ENCODE results near the gene RGR. TPM values are rescaled to one million over a fixed set of nuclear protein-coding genes. Genes with fewer than 3 reads are reported as not detected.

The RGR gene
- total RNA-seq, 1 experiment from 2014 or later, result not detected

DNA sequence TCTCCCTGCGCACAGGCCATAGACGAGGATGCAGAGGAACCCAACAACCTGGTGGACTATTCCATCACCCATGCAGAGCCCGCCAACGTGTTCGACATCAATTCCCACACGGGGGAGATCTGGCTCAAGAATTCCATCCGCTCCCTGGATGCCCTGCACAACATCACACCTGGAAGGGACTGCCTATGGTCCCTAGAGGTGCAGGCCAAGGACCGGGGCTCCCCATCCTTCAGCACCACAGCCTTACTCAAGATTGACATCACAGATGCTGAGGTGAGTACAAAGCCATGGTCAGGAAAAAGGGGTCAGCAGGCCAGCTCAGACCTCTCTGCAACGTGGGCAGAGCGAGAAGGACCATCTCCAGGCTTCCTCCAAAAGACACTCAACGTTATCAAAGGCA lies 31.8 kb upstream of the RGR start:
- TF ChIP-seq YY1 (IDR thresholded peaks at IDR 0.05; ENCODE audit: extremely low read depth, insufficient replicate concordance, low read depth, low read length), result no peak
- no peak for TF ChIP-seq ZNF274 (IDR thresholded peaks at IDR 0.05; ENCODE audit: low read depth, low read length)
- no peak for TF ChIP-seq ELF1 (IDR thresholded peaks at IDR 0.05; ENCODE audit: borderline replicate concordance, low read depth)
- Histone ChIP-seq H3K4me1 (ENCODE audit: control insufficient read depth in 1 of 2, insufficient read depth in 2 of 2, low read length in 2 of 2) (no peaks in the 10 kb centered on the region), H3K9me3 (ENCODE audit: control insufficient read depth in 1 of 2, insufficient read depth in 1 of 2, low read depth in 1 of 2, low read length in 2 of 2) (no peaks in the 10 kb centered on the region), H2AFZ (ENCODE audit: low read depth, low read length, poor library complexity, severe bottlenecking) (no peak overlapping the region), H3K4me3 (replicated peaks in 1 of 2; ENCODE audit: low read depth in 1 of 2, low read length in 2 of 2) (no peak overlapping the region), H3K9ac (ENCODE audit: low read length) (no peak overlapping the region), H4K20me1 (ENCODE audit: insufficient read depth) (no peaks in the 10 kb centered on the region), H3K27me3 (ENCODE audit: insufficient read depth, low read length) (peaks cover 7% of the 10 kb centered on the region; the same call in 1 of the 2 replicates), H3K36me3 (ENCODE audit: control insufficient read depth in 1 of 2, insufficient read depth in 2 of 2, low read length in 2 of 2) (no peaks in the 10 kb centered on the region), H3K79me2 (ENCODE audit: insufficient read depth, low read length) (no peaks in the 10 kb centered on the region), H3K27ac (ENCODE audit: low read depth, low read length) (no peak overlapping the region), H3K9me2 (ENCODE audit: insufficient read depth) (no peaks in the 10 kb centered on the region), H3K4me2 (ENCODE audit: low read length) (no peak overlapping the region)
- no TSS peak for BruUV-seq (replicated peaks)
- intact Hi-C loops (cut with micrococcal nuclease), result no loop called here
- ChIA-PET CTCF (no interaction called here), POLR2A (no interaction called here), RAD21 (ENCODE audit: low non-redundant PET in 1 of 2, low total read pairs in 2 of 2, uncharacterized antibody in 2 of 2, unreplicated experiment in 2 of 2) (no interaction called here)
- ATAC-seq, result no peak
- DNase-seq (ENCODE audit: low read depth, low spot score), result no peak

DNA sequence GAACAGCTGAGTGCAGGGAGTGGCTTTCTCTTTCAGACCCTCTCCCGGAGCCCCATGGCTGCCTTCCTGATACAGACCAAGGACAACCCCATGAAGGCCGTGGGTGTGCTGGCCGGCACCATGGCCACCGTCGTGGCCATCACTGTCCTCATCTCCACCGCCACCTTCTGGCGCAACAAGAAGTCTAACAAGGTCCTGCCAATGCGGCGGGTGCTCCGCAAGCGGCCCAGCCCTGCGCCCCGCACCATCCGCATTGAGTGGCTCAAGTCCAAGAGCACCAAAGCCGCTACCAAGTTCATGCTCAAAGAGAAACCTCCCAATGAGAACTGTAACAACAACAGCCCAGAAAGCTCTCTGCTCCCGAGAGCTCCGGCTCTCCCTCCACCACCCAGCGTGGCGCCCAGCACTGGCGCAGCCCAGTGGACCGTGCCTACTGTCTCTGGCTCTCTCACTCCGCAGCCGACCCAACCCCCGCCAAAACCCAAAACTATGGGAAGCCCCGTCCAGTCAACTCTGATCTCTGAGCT lies 30.7 kb upstream of the RGR start:
- no TSS peak for BruUV-seq (replicated peaks)
- intact Hi-C loops (cut with micrococcal nuclease), result no loop called here
- H3K27me3 ChIP-seq (ENCODE audit: insufficient read depth, low read length), result no peaks in the 10 kb centered on the region

More for the DNA sequence above, 30.7 kb upstream of the RGR start:
- TF ChIP-seq SIN3A (IDR thresholded peaks at IDR 0.05; ENCODE audit: low read depth), result no peak
- TF ChIP-seq CEBPB (IDR thresholded peaks at IDR 0.05; ENCODE audit: low read depth), result no peak
- no peak for TF ChIP-seq EGR1 (IDR thresholded peaks at IDR 0.05; ENCODE audit: low read depth)
- TF ChIP-seq, protein P1, sequence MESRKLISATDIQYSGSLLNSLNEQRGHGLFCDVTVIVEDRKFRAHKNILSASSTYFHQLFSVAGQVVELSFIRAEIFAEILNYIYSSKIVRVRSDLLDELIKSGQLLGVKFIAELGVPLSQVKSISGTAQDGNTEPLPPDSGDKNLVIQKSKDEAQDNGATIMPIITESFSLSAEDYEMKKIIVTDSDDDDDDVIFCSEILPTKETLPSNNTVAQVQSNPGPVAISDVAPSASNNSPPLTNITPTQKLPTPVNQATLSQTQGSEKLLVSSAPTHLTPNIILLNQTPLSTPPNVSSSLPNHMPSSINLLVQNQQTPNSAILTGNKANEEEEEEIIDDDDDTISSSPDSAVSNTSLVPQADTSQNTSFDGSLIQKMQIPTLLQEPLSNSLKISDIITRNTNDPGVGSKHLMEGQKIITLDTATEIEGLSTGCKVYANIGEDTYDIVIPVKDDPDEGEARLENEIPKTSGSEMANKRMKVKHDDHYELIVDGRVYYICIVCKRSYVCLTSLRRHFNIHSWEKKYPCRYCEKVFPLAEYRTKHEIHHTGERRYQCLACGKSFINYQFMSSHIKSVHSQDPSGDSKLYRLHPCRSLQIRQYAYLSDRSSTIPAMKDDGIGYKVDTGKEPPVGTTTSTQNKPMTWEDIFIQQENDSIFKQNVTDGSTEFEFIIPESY (IDR thresholded peaks at IDR 0.05; ENCODE audit: extremely low read depth, insufficient replicate concordance, low read length), result no peak
- TF ChIP-seq YY1 (IDR thresholded peaks at IDR 0.05; ENCODE audit: extremely low read depth, insufficient replicate concordance, low read depth, low read length), result no peak
- TF ChIP-seq SP1 (IDR thresholded peaks at IDR 0.05; ENCODE audit: low read depth), result no peak
- TF ChIP-seq RAD21 (IDR thresholded peaks at IDR 0.05; ENCODE audit: low read depth), result no peak
- TF ChIP-seq, protein P2, sequence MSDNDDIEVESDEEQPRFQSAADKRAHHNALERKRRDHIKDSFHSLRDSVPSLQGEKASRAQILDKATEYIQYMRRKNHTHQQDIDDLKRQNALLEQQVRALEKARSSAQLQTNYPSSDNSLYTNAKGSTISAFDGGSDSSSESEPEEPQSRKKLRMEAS (IDR thresholded peaks at IDR 0.05), result no peak
- TF ChIP-seq POLR2AphosphoS5 (IDR thresholded peaks at IDR 0.05; ENCODE audit: low read depth, low read length), result no peak
- no peak for TF ChIP-seq SRF (IDR thresholded peaks at IDR 0.05; ENCODE audit: low read depth)
- no peak for TF ChIP-seq POLR2A (IDR thresholded peaks at IDR 0.05; ENCODE audit: borderline replicate concordance, extremely low read depth, insufficient read depth, insufficient read length)
- no peak for TF ChIP-seq EZH2phosphoT487 (IDR thresholded peaks at IDR 0.05; ENCODE audit: borderline replicate concordance)
- no peak for TF ChIP-seq FOSL1 (IDR thresholded peaks at IDR 0.05; ENCODE audit: low read depth)
- peak; percentile 49 for ATAC-seq
- Histone ChIP-seq H3K4me3 (replicated peaks in 1 of 2; ENCODE audit: low read depth in 1 of 2, low read length in 2 of 2) (no peak overlapping the region), H3K9me3 (ENCODE audit: control insufficient read depth in 1 of 2, insufficient read depth in 1 of 2, low read depth in 1 of 2, low read length in 2 of 2) (no peaks in the 10 kb centered on the region), H3K79me2 (ENCODE audit: insufficient read depth, low read length) (no peaks in the 10 kb centered on the region), H2AFZ (ENCODE audit: low read depth, low read length, poor library complexity, severe bottlenecking) (no peak overlapping the region), H3K36me3 (ENCODE audit: control insufficient read depth in 1 of 2, insufficient read depth in 2 of 2, low read length in 2 of 2) (no peaks in the 10 kb centered on the region), H3K9ac (ENCODE audit: low read length) (no peak overlapping the region), H3K4me2 (ENCODE audit: low read length) (no peak overlapping the region), H3K4me1 (ENCODE audit: control insufficient read depth in 1 of 2, insufficient read depth in 2 of 2, low read length in 2 of 2) (no peaks in the 10 kb centered on the region), H4K20me1 (ENCODE audit: insufficient read depth) (no peaks in the 10 kb centered on the region), H3K9me2 (ENCODE audit: insufficient read depth) (no peaks in the 10 kb centered on the region), H3K27ac (ENCODE audit: low read depth, low read length) (no peak overlapping the region)
- no peak for DNase-seq (ENCODE audit: low read depth, low spot score)
- RAD21 ChIA-PET (ENCODE audit: low non-redundant PET in 1 of 2, low total read pairs in 2 of 2, uncharacterized antibody in 2 of 2, unreplicated experiment in 2 of 2), result interaction anchor here in 1 of 2 experiments (0.6 to 0.9 kb wide), 2 partner anchors 88 to 323 kb away, joined by 3 to 7 read pairs; no protein-coding TSS in a partner anchor
- POLR2A ChIA-PET, result no interaction called here
- CTCF ChIA-PET, result interaction anchor here (0.8 to 1.2 kb wide), 3 partner anchors 10 to 66 kb away, joined by 3 to 5 read pairs (median 4); no protein-coding TSS in a partner anchor

Data from HCT116 (cell line).